GM23248 (cell line): Measurements from ENCODE around the gene CACNA1I.

ENCODE experiments used
- EZH2 ChIP-seq: fragments of 200-600 bp; sonication (generic); IDR thresholded peaks from 2 replicates; pipeline ENCODE4 v1.6.1; 2018; ENCODE audit warnings: antibody characterized with exemption, mild to moderate bottlenecking; ENCODE audit not compliant: insufficient read depth, poor library complexity, severe bottlenecking
- EZH2phosphoT487 ChIP-seq: fragments of 200-600 bp; sonication (generic); IDR thresholded peaks from 2 replicates; pipeline ENCODE4 v1.6.1; 2018; ENCODE audit warnings: antibody characterized with exemption, moderate library complexity, mild to moderate bottlenecking, low read depth; ENCODE audit not compliant: insufficient read depth

GRCh38 chr22:39580006-39580441 is 9.5 kb downstream of the CACNA1I start:
- no peak for TF ChIP-seq EZH2
- TF ChIP-seq EZH2phosphoT487, result no peak
